WTC11 (cell line): ENCODE measurements around the gene ADM5. TPM values are rescaled to one million over a fixed set of nuclear protein-coding genes. Genes with fewer than 3 reads are reported as not detected.

Source experiments
- ATAC-seq: fragments of 200-7000 bp; cut with Tn5 transposase; 2 replicates; pipeline ENCODE4 v1.10.0; 2021; ENCODE audit warnings: mild to moderate bottlenecking, moderate library complexity
- CTCF ChIA-PET: fragments of 300-600 bp; sonication (Branson Sonifier 250); formaldehyde crosslinking; loops from one replicate; lab custom pipeline; 2021; ENCODE audit warnings: antibody characterized with exemption; lab: Charles Lee
- POLR2A ChIA-PET: fragments of 350-600 bp; sonication (Branson Sonifier 250); formaldehyde crosslinking; loops from one replicate; lab custom pipeline; 2021; ENCODE audit warnings: antibody characterized with exemption; lab: Charles Lee
- DNase-seq: peaks from one replicate; pipeline ENCODE4 v3.0.0; 2021; ENCODE audit warnings: low spot score
- H3K27ac Mint-ChIP-seq: 2 replicates; pipeline ENCODE4 v1.8.0; 2021; ENCODE audit warnings: mixed read lengths
- H3K27me3 Mint-ChIP-seq: 2 replicates; pipeline ENCODE4 v1.8.0; 2021; ENCODE audit warnings: low read depth, mild to moderate bottlenecking, moderate library complexity, mixed read lengths
- H3K36me3 Mint-ChIP-seq: 2 replicates; pipeline ENCODE4 v1.8.0; 2021; ENCODE audit warnings: mixed read lengths
- H3K4me1 Mint-ChIP-seq: 2 replicates; pipeline ENCODE4 v1.8.0; 2022; ENCODE audit warnings: mixed read lengths
- H3K4me3 Mint-ChIP-seq: 2 replicates; pipeline ENCODE4 v1.8.0; 2021; ENCODE audit warnings: mild to moderate bottlenecking, moderate library complexity, mixed read lengths
- H3K9me3 Mint-ChIP-seq: 2 replicates; pipeline ENCODE4 v1.8.0; 2021; ENCODE audit warnings: mixed read lengths
- ATF1 ChIP-seq: sonication (generic); formaldehyde crosslinking; IDR thresholded peaks from 2 replicates; pipeline ENCODE4 v1.8.1; 2023; ENCODE audit warnings: mild to moderate bottlenecking, moderate library complexity, missing genetic modification reagents
- CBFB ChIP-seq: sonication (generic); formaldehyde crosslinking; IDR thresholded peaks from 2 replicates; pipeline ENCODE4 v1.8.1; 2022; ENCODE audit warnings: mild to moderate bottlenecking, low read depth, missing genetic modification reagents
- CREB1 ChIP-seq: sonication (generic); formaldehyde crosslinking; IDR thresholded peaks from 2 replicates; pipeline ENCODE4 v1.8.0; 2023; ENCODE audit warnings: mild to moderate bottlenecking, missing genetic modification reagents
- E2F1 ChIP-seq: sonication (generic); formaldehyde crosslinking; IDR thresholded peaks from 2 replicates; pipeline ENCODE4 v1.8.0; 2022; ENCODE audit warnings: mild to moderate bottlenecking, missing genetic modification reagents
- ELF4 ChIP-seq: sonication (generic); formaldehyde crosslinking; IDR thresholded peaks from 2 replicates; pipeline ENCODE4 v1.8.1; 2022; ENCODE audit warnings: low read depth, mild to moderate bottlenecking, moderate library complexity, missing genetic modification reagents
- ERG ChIP-seq: fragments of 250-450 bp; sonication (Bioruptor Pico); IDR thresholded peaks from 2 replicates; pipeline ENCODE4 v1.8.0; 2021; ENCODE audit warnings: mild to moderate bottlenecking
- GTF2I ChIP-seq: fragments of 250-450 bp; sonication (Bioruptor Pico); conservative IDR thresholded peaks from 2 replicates; pipeline ENCODE4 v1.4.0; 2021; ENCODE audit warnings: mild to moderate bottlenecking
- IRF1 ChIP-seq: sonication (generic); formaldehyde crosslinking; IDR thresholded peaks from 2 replicates; pipeline ENCODE4 v1.8.0; 2023; ENCODE audit warnings: missing genetic modification reagents
- KAT7 ChIP-seq: sonication (generic); formaldehyde crosslinking; IDR thresholded peaks from 2 replicates; pipeline ENCODE4 v1.8.1; 2023; ENCODE audit warnings: missing genetic modification reagents, mild to moderate bottlenecking, borderline replicate concordance
- PRDM15 ChIP-seq: sonication (generic); formaldehyde crosslinking; IDR thresholded peaks from 2 replicates; pipeline ENCODE4 v1.8.0; 2022; ENCODE audit warnings: missing genetic modification reagents
- PRRX2 ChIP-seq: fragments of 250-450 bp; sonication (Bioruptor Pico); IDR thresholded peaks from 2 replicates; pipeline ENCODE4 v1.8.0; 2021; ENCODE audit warnings: mild to moderate bottlenecking
- RORB ChIP-seq: fragments of 250-450 bp; sonication (Bioruptor Pico); IDR thresholded peaks from 2 replicates; pipeline ENCODE4 v1.9.0; 2021; ENCODE audit warnings: mild to moderate bottlenecking
- SP1 ChIP-seq: sonication (generic); formaldehyde crosslinking; conservative IDR thresholded peaks from 2 replicates; pipeline ENCODE4 v1.8.1; 2022; ENCODE audit warnings: missing genetic modification reagents
- ZNF263 ChIP-seq: sonication (generic); formaldehyde crosslinking; IDR thresholded peaks from 2 replicates; pipeline ENCODE4 v1.8.1; 2022; ENCODE audit warnings: low read depth, mild to moderate bottlenecking, moderate library complexity, missing genetic modification reagents
- ZNF281 ChIP-seq: sonication (generic); formaldehyde crosslinking; IDR thresholded peaks from 2 replicates; pipeline ENCODE4 v1.8.0; 2023; ENCODE audit warnings: mild to moderate bottlenecking, missing genetic modification reagents
- ZNF416 ChIP-seq: fragments of 250-450 bp; sonication (Bioruptor Pico); IDR thresholded peaks from 2 replicates; pipeline ENCODE4 v1.9.0; 2021; ENCODE audit warnings: mild to moderate bottlenecking, inconsistent platforms
- ZNF423 ChIP-seq: fragments of 250-450 bp; sonication (Bioruptor Pico); IDR thresholded peaks from 2 replicates; pipeline ENCODE4 v2.1.2; 2022; ENCODE audit warnings: mild to moderate bottlenecking, moderate library complexity
- total RNA-seq: library from RNA; stranded (reverse); gene quantifications from 3 replicates; pipeline ENCODE4 v1.2.3, GENCODE V29; 2021
- TF ChIP-seq, protein P1 (sequence below): sonication (generic); formaldehyde crosslinking; IDR thresholded peaks from 2 replicates; pipeline ENCODE4 v1.8.1; 2023; ENCODE audit warnings: mild to moderate bottlenecking, missing genetic modification reagents, moderate library complexity
- TF ChIP-seq, protein P2 (sequence below): sonication (generic); formaldehyde crosslinking; IDR thresholded peaks from 2 replicates; pipeline ENCODE4 v1.8.1; 2023; ENCODE audit warnings: mild to moderate bottlenecking, missing genetic modification reagents
- TF ChIP-seq, protein P3 (sequence below): sonication (generic); formaldehyde crosslinking; conservative IDR thresholded peaks from 2 replicates; pipeline ENCODE4 v1.8.1; 2022; ENCODE audit warnings: mild to moderate bottlenecking, missing genetic modification reagents
- TF ChIP-seq, protein P4 (sequence below): sonication (generic); formaldehyde crosslinking; IDR thresholded peaks from 2 replicates; pipeline ENCODE4 v1.8.1; 2022; ENCODE audit warnings: mild to moderate bottlenecking, moderate library complexity, missing genetic modification reagents
- TF ChIP-seq, protein P5 (sequence below): fragments of 250-450 bp; sonication (Bioruptor Pico); IDR thresholded peaks from 2 replicates; pipeline ENCODE4 v1.9.0; 2021; ENCODE audit warnings: mild to moderate bottlenecking

ADM5 gene
- total RNA-seq, 1 experiment from 2014 or later: 6.7 TPM

GRCh38 chr19:49691243-49692146 is 2.1 kb downstream of the ADM5 start:
- DNase-seq (peak; percentile 77), ATAC-seq (peak; percentile 36)
- Mint-ChIP-seq H3K9me3 (peaks cover 3% of the 10 kb centered on the region), H3K4me1 (peaks cover 36% of the 10 kb centered on the region), H3K4me3 (peak overlapping the region; percentile 93), H3K27ac (peak overlapping the region; percentile 96), H3K27me3 (no peaks in the 10 kb centered on the region), H3K36me3 (peaks cover 26% of the 10 kb centered on the region)
- ChIA-PET POLR2A (interaction anchor here (0.5 to 5.9 kb wide), 7 partner anchors 13 to 174 kb away, joined by 3 to 38 read pairs (median 6); partner anchors contain the start of genes PRMT1 and RRAS), CTCF (interaction anchor here (1.0 to 3.8 kb wide), 10 partner anchors 11 to 114 kb away, joined by 3 to 19 read pairs (median 8); partner anchors contain the start of genes AP2A1 and RRAS)
- TF ChIP-seq KAT7 (no peak), PRDM15 (CRISPR knock-in tag) (no peak), ATF1 (CRISPR knock-in tag) (0 out of 2 replicates have a peak, but pooled peaks have one; percentile 23), ELF4 (CRISPR knock-in tag) (no peak), GTF2I (CRISPR knock-in tag) (no peak), CREB1 (no peak), PRRX2 (0 out of 2 replicates have a peak, but pooled peaks have one; percentile 23), E2F1 (peak; percentile 53; the same call in 1 of the 2 replicates), ZNF281 (CRISPR knock-in tag) (peak; percentile 92), SP1 (CRISPR knock-in tag) (peak; percentile 13; the same call in 1 of the 2 replicates), IRF1 (CRISPR knock-in tag) (0 out of 2 replicates have a peak, but pooled peaks have one; percentile 13), ERG (CRISPR knock-in tag) (no peak; the same call in 1 of the 2 replicates), CBFB (CRISPR knock-in tag) (no peak), ZNF423 (no peak), ZNF416 (no peak), ZNF263 (no peak), RORB (CRISPR knock-in tag) (no peak)
- TF ChIP-seq, protein P1, sequence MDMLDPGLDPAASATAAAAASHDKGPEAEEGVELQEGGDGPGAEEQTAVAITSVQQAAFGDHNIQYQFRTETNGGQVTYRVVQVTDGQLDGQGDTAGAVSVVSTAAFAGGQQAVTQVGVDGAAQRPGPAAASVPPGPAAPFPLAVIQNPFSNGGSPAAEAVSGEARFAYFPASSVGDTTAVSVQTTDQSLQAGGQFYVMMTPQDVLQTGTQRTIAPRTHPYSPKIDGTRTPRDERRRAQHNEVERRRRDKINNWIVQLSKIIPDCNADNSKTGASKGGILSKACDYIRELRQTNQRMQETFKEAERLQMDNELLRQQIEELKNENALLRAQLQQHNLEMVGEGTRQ: no peak; the same call in 1 of the 2 replicates
- TF ChIP-seq, protein P2, sequence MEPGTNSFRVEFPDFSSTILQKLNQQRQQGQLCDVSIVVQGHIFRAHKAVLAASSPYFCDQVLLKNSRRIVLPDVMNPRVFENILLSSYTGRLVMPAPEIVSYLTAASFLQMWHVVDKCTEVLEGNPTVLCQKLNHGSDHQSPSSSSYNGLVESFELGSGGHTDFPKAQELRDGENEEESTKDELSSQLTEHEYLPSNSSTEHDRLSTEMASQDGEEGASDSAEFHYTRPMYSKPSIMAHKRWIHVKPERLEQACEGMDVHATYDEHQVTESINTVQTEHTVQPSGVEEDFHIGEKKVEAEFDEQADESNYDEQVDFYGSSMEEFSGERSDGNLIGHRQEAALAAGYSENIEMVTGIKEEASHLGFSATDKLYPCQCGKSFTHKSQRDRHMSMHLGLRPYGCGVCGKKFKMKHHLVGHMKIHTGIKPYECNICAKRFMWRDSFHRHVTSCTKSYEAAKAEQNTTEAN (CRISPR knock-in tag): no peak
- TF ChIP-seq, protein P3, sequence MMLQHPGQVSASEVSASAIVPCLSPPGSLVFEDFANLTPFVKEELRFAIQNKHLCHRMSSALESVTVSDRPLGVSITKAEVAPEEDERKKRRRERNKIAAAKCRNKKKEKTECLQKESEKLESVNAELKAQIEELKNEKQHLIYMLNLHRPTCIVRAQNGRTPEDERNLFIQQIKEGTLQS (CRISPR knock-in tag): no peak
- TF ChIP-seq, protein P4, sequence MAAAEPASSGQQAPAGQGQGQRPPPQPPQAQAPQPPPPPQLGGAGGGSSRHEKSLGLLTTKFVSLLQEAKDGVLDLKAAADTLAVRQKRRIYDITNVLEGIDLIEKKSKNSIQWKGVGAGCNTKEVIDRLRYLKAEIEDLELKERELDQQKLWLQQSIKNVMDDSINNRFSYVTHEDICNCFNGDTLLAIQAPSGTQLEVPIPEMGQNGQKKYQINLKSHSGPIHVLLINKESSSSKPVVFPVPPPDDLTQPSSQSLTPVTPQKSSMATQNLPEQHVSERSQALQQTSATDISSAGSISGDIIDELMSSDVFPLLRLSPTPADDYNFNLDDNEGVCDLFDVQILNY (CRISPR knock-in tag): no peak
- TF ChIP-seq, protein P5, sequence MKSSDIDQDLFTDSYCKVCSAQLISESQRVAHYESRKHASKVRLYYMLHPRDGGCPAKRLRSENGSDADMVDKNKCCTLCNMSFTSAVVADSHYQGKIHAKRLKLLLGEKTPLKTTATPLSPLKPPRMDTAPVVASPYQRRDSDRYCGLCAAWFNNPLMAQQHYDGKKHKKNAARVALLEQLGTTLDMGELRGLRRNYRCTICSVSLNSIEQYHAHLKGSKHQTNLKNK (CRISPR knock-in tag): peak; percentile 78; the same call in 1 of the 2 replicates
